CD14-positive monocyte (primary cell): ENCODE measurements around the gene KCNK6. TPM values are rescaled to one million over a fixed set of nuclear protein-coding genes. Genes with fewer than 3 reads are reported as not detected.

Experiments used
- DNase-seq, 3 donors: peaks; one replicate each; pipeline ENCODE4 v3.0.0-alpha.2; 2011 to 2022
- H2AFZ ChIP-seq: 2 replicates; pipeline ENCODE4 v1.6.0; 2012; ENCODE audit warnings: mild to moderate bottlenecking, low read depth, low read length, inconsistent platforms; ENCODE audit not compliant: insufficient read depth, poor library complexity, severe bottlenecking
- H3K27ac ChIP-seq, 2 donors: 1 replicate in 1 of 2; 2 replicates in 1 of 2; pipeline ENCODE4 v1.5.1; 2012 to 2013; ENCODE audit warnings: low read length in 2 of 2, control low read depth in 1 of 2, inconsistent platforms in 1 of 2, low read depth in 1 of 2, mild to moderate bottlenecking in 1 of 2
- H3K27me3 ChIP-seq, 2 donors: one replicate each; pipeline versions ENCODE4 v1.6.0 to v1.6.1; 2011 to 2013; ENCODE audit warnings: low read length in 2 of 2; ENCODE audit not compliant: control insufficient read depth in 2 of 2, insufficient read depth in 2 of 2
- H3K36me3 ChIP-seq, 2 donors: replicated peaks in 1 of 2; 1 replicate in 1 of 2; 2 replicates in 1 of 2; pipeline versions ENCODE4 v1.5.1 to v1.6.1; 2012 to 2013; ENCODE audit warnings: low read length in 2 of 2, control low read depth in 1 of 2, inconsistent platforms in 1 of 2, mild to moderate bottlenecking in 1 of 2; ENCODE audit not compliant: insufficient read depth in 2 of 2, control insufficient read depth in 1 of 2
- H3K4me1 ChIP-seq, 2 donors: 1 replicate in 1 of 2; 2 replicates in 1 of 2; pipeline versions ENCODE4 v1.5.1 to v1.6.1; 2012 to 2013; ENCODE audit warnings: low read length in 2 of 2, control low read depth in 1 of 2, inconsistent platforms in 1 of 2, mild to moderate bottlenecking in 1 of 2, moderate library complexity in 1 of 2; ENCODE audit not compliant: insufficient read depth in 2 of 2, control insufficient read depth in 1 of 2
- H3K4me2 ChIP-seq: replicated peaks from 2 replicates; pipeline ENCODE3; 2012; ENCODE audit warnings: low read length, moderate library complexity, mild to moderate bottlenecking; ENCODE audit not compliant: poor library complexity, severe bottlenecking; ENCODE audit errors: extremely low read depth
- H3K4me3 ChIP-seq, 3 experiments: fragments of 200-600 bp in 1 of 3; sonication (generic) in 1 of 3; replicated peaks in 1 of 3; 1 replicate in 2 of 3; 2 replicates in 1 of 3; pipeline ENCODE4 v1.5.1; 2011 to 2013; ENCODE audit warnings: low read length in 3 of 3, mild to moderate bottlenecking in 3 of 3, control low read depth in 2 of 3, low read depth in 2 of 3, inconsistent platforms in 1 of 3, moderate library complexity in 1 of 3
- H3K79me2 ChIP-seq: 2 replicates; pipeline ENCODE4 v1.6.0; 2012; ENCODE audit warnings: mild to moderate bottlenecking, control low read depth, inconsistent platforms, low read length, moderate library complexity; ENCODE audit not compliant: insufficient read depth
- H3K9ac ChIP-seq: 2 replicates; pipeline ENCODE4 v1.6.0; 2017; ENCODE audit warnings: low read length, mild to moderate bottlenecking; ENCODE audit not compliant: insufficient read depth, poor library complexity, severe bottlenecking
- H3K9me3 ChIP-seq, 2 donors: replicated peaks in 1 of 2; 1 replicate in 1 of 2; 2 replicates in 1 of 2; pipeline versions ENCODE4 v1.5.1 to v1.6.1; 2012 to 2013; ENCODE audit warnings: low read length in 2 of 2, control low read depth in 1 of 2; ENCODE audit not compliant: control insufficient read depth in 1 of 2, insufficient read depth in 1 of 2
- H4K20me1 ChIP-seq: 2 replicates; pipeline ENCODE4 v1.6.0; 2012; ENCODE audit warnings: mild to moderate bottlenecking, low read length, control low read depth, moderate library complexity; ENCODE audit not compliant: insufficient read depth
- H3K27ac Mint-ChIP-seq, 7 donors: one replicate each; pipeline ENCODE4 v1.8.0; 2020; ENCODE audit warnings: mild to moderate bottlenecking in 7 of 7, mixed read lengths in 7 of 7, moderate library complexity in 6 of 7, inconsistent platforms in 2 of 7
- H3K27me3 Mint-ChIP-seq, 3 donors: one replicate each; pipeline ENCODE4 v1.8.0; 2021 to 2022; ENCODE audit warnings: low read depth in 3 of 3, mild to moderate bottlenecking in 3 of 3, mixed read lengths in 3 of 3, moderate library complexity in 3 of 3, inconsistent platforms in 1 of 3
- H3K36me3 Mint-ChIP-seq, 2 donors: one replicate each; pipeline ENCODE4 v1.8.0; 2020; ENCODE audit warnings: mixed read lengths in 2 of 2, inconsistent platforms in 1 of 2, mild to moderate bottlenecking in 1 of 2
- H3K4me1 Mint-ChIP-seq: one replicate; pipeline ENCODE4 v1.8.0; 2020; ENCODE audit warnings: mild to moderate bottlenecking, mixed read lengths
- H3K4me3 Mint-ChIP-seq, 2 donors: one replicate each; pipeline ENCODE4 v1.8.0; 2020; ENCODE audit warnings: mild to moderate bottlenecking in 2 of 2, mixed read lengths in 2 of 2, moderate library complexity in 1 of 2
- H3K9me3 Mint-ChIP-seq, 7 donors: one replicate each; pipeline ENCODE4 v1.8.0; 2020 to 2022; ENCODE audit warnings: mixed read lengths in 7 of 7, mild to moderate bottlenecking in 6 of 7, moderate library complexity in 6 of 7, inconsistent platforms in 2 of 7
- CTCF ChIP-seq: fragments of 200-600 bp; IDR thresholded peaks from one replicate; pipeline ENCODE4 v1.8.0; 2022; ENCODE audit warnings: antibody characterized with exemption, mild to moderate bottlenecking
- WGBS: methylation state at CpG from one replicate; pipeline ENCODE4 v1.1.5; 2013; ENCODE audit warnings: missing lambda C conversion rate; ENCODE audit not compliant: insufficient coverage; 5-methylcytosine and 5-hydroxymethylcytosine counted together
- intact Hi-C, 2 donors: fragments of 100-400 bp; cut with micrococcal nuclease; formaldehyde crosslinking; loops; one replicate each; pipeline versions ENCODE4 v1.15.0 to v1.15.1; 2023
- polyA plus RNA-seq, 3 donors: library from polyadenylated mRNA; depleted of rRNA in 1 of 3; unstranded in 2 of 3; stranded (reverse) in 1 of 3; fragments of 300-500 nt in 2 of 3; fragments of >200 nt in 1 of 3; fragmentation: Illumina TruSeq in 2 of 3; gene quantifications; 1 replicate in 2 of 3; 2 replicates in 1 of 3; pipeline ENCODE4 v1.2.3, GENCODE V29; 2012 to 2021

KCNK6 gene
- polyA plus RNA-seq, 3 donors: 7.3 to 21.5 (median 8.7) TPM

- DNase-seq: no peak
- no peak overlapping the region for H3K4me2 ChIP-seq
- Mint-ChIP-seq H3K4me3 (no peak overlapping the region), H3K27me3 (peaks cover 2 to 6% (median 3%) of the 10 kb centered on the region in 3 donors), H3K36me3 (peaks cover 40 to 52% of the 10 kb centered on the region in 2 donors), H3K4me1 (peaks cover 42% of the 10 kb centered on the region), H3K9me3 (peaks cover 0 to 3% (median 0%) of the 10 kb centered on the region in 7 donors), H3K27ac (peak overlapping the region in 6 of 7 donors; percentile 68 to 86 (median 79))
- no peaks in the 10 kb centered on the region for H4K20me1 ChIP-seq
- intact Hi-C loops: no loop called here
- no peak for TF ChIP-seq CTCF
- H3K79me2 ChIP-seq: peaks cover 31% of the 10 kb centered on the region
- H3K9me3 ChIP-seq: no peaks in the 10 kb centered on the region
- H3K36me3 ChIP-seq: peaks cover 18 to 21% of the 10 kb centered on the region in 2 donors
- H3K27me3 ChIP-seq: no peaks in the 10 kb centered on the region
- 99% methylated on average over 15 of the region's 24 CpGs for WGBS
- H3K27ac ChIP-seq: peak overlapping the region; percentile 6 to 53
- no peak overlapping the region for H2AFZ ChIP-seq
- no peak overlapping the region for H3K4me3 ChIP-seq
- peak overlapping the region; percentile 21 for H3K9ac ChIP-seq
- H3K4me1 ChIP-seq: peaks cover 34 to 49% of the 10 kb centered on the region in 2 donors
Measured at GRCh38 chr19:38308926-38309614, 10.6 kb upstream of the KCNK6 start.

GRCh38 chr19:38309615-38310278 is 9.9 kb upstream of the KCNK6 start:
- H3K4me3 Mint-ChIP-seq: no peak overlapping the region
- intact Hi-C loops: no loop called here
- no peak for DNase-seq
- Histone ChIP-seq H3K4me3 (no peak overlapping the region), H3K27ac (peak overlapping the region in 1 of 2 donors; percentile 53), H3K4me1 (peaks cover 33 to 49% of the 10 kb centered on the region in 2 donors), H3K27me3 (no peaks in the 10 kb centered on the region), H3K9me3 (no peaks in the 10 kb centered on the region), H3K4me2 (no peak overlapping the region), H3K79me2 (peaks cover 38% of the 10 kb centered on the region), H3K36me3 (peaks cover 15 to 21% of the 10 kb centered on the region in 2 donors), H4K20me1 (no peaks in the 10 kb centered on the region), H2AFZ (no peak overlapping the region), H3K9ac (no peak overlapping the region)
- 100% methylated on average over 2 of the region's 3 CpGs for WGBS
- H3K27ac Mint-ChIP-seq: no peak overlapping the region
- no peak for TF ChIP-seq CTCF
- H3K36me3 Mint-ChIP-seq: peaks cover 40 to 52% of the 10 kb centered on the region in 2 donors
- H3K4me1 Mint-ChIP-seq: peaks cover 41% of the 10 kb centered on the region
- H3K9me3 Mint-ChIP-seq: peaks cover 0 to 3% (median 0%) of the 10 kb centered on the region in 7 donors
- H3K27me3 Mint-ChIP-seq: peaks cover 0 to 6% (median 3%) of the 10 kb centered on the region in 3 donors
